MM.1S (cell line): ENCODE results near the gene ART1.

Experiments
- DNase-seq: peaks from one replicate; pipeline ENCODE4 v3.0.0-alpha.2; 2015
- H2AFZ ChIP-seq: fragments of 300-600 bp; sonication (generic); 2 replicates; pipeline ENCODE4 v1.6.0; 2016; ENCODE audit warnings: antibody characterized with exemption, low read length
- H3F3A ChIP-seq: fragments of 300-600 bp; sonication (generic); 2 replicates; pipeline ENCODE4 v1.6.1; 2016; ENCODE audit warnings: mild to moderate bottlenecking, antibody characterized with exemption, low read length, moderate library complexity, mixed read lengths; ENCODE audit not compliant: insufficient read depth
- H3K27ac ChIP-seq: fragments of 300-600 bp; sonication (generic); 2 replicates; pipeline ENCODE4 v1.5.1; 2016; ENCODE audit warnings: mild to moderate bottlenecking, low read length
- H3K27me3 ChIP-seq: fragments of 300-600 bp; sonication (generic); replicated peaks from 2 replicates; pipeline ENCODE4 v1.6.0; 2016; ENCODE audit warnings: low read length; ENCODE audit not compliant: insufficient read depth
- H3K36me3 ChIP-seq: fragments of 300-600 bp; sonication (generic); replicated peaks from 2 replicates; pipeline ENCODE4 v1.6.1; 2016; ENCODE audit warnings: mild to moderate bottlenecking, low read length, mixed read lengths; ENCODE audit not compliant: insufficient read depth
- H3K4me1 ChIP-seq: fragments of 300-600 bp; sonication (generic); 2 replicates; pipeline ENCODE4 v1.6.1; 2016; ENCODE audit warnings: low read length, mixed read lengths
- H3K4me2 ChIP-seq: fragments of 300-600 bp; sonication (generic); 2 replicates; pipeline ENCODE4 v1.6.0; 2016; ENCODE audit warnings: low read depth, low read length
- H3K4me3 ChIP-seq: fragments of 300-600 bp; sonication (generic); 2 replicates; pipeline ENCODE4 v1.5.1; 2016; ENCODE audit warnings: low read length, mixed read lengths
- H3K79me2 ChIP-seq: fragments of 300-600 bp; sonication (generic); 2 replicates; pipeline ENCODE4 v1.6.1; 2016; ENCODE audit warnings: mixed run types, low read length, mixed read lengths
- H3K9ac ChIP-seq: fragments of 300-600 bp; sonication (generic); 2 replicates; pipeline ENCODE4 v1.6.1; 2016; ENCODE audit warnings: low read length, mixed read lengths
- H3K9me2 ChIP-seq: fragments of 300-600 bp; sonication (generic); replicated peaks from 2 replicates; pipeline ENCODE4 v1.6.1; 2016; ENCODE audit warnings: mild to moderate bottlenecking, low read length, mixed read lengths; ENCODE audit not compliant: insufficient read depth
- H3K9me3 ChIP-seq: fragments of 300-600 bp; sonication (generic); replicated peaks from 2 replicates; pipeline ENCODE4 v1.6.1; 2016; ENCODE audit warnings: mild to moderate bottlenecking, low read length, mixed read lengths; ENCODE audit not compliant: insufficient read depth
- H4K20me1 ChIP-seq: fragments of 300-600 bp; sonication (generic); 2 replicates; pipeline ENCODE4 v1.6.1; 2016; ENCODE audit warnings: mild to moderate bottlenecking, low read length, moderate library complexity, mixed read lengths; ENCODE audit not compliant: insufficient read depth
- EZH2 ChIP-seq: fragments of 300-600 bp; sonication (generic); optimal IDR thresholded peaks from 2 replicates; pipeline ENCODE3; 2017; ENCODE audit warnings: low read depth, mild to moderate bottlenecking, antibody characterized with exemption, low read length, mixed read lengths
- EZH2phosphoT487 ChIP-seq: fragments of 300-600 bp; sonication (generic); IDR thresholded peaks from 2 replicates; pipeline ENCODE4 v1.6.1; 2018; ENCODE audit warnings: antibody characterized with exemption, low read length
- TF ChIP-seq, protein P1 (sequence below): fragments of 300-600 bp; sonication (generic); IDR thresholded peaks from 2 replicates; pipeline ENCODE4 v1.5.1; 2016; ENCODE audit warnings: antibody characterized with exemption, low read length, mixed read lengths

The ART1 gene

DNA sequence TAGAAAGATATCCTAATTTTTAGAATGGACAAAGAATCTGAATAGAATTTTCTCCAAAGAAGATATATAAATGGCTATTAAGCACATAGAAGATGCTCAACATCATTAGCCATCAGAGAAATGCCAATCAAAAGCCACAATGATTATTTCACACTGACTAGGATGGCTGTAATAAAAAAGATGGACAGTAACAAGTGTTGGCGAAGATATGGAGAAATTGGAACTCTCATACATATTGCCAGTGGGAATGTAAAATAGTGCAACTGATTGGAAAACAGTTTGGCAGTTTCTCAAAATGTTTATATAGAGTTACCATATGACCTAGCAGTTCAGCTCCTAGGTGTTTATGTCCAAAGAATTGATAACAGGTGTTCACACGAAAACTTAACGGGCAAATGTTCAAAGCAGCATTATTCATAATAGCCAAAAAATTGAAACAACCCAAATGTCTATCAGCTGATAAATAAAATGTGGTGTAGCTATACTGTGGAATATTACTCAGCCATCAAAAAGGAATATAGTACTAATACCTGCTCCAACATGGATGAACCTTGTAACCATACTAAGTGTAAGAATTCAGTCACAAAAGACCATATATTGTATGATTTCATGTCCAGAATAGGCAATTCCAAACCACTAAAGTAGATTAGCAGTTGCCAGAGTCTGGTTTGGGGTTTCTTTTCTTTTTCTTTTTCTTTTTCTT lies 32.8 kb upstream of the ART1 start:
- H2AFZ ChIP-seq = no peak overlapping the region
- H3K4me2 ChIP-seq = no peak overlapping the region
- TF ChIP-seq, protein P1, sequence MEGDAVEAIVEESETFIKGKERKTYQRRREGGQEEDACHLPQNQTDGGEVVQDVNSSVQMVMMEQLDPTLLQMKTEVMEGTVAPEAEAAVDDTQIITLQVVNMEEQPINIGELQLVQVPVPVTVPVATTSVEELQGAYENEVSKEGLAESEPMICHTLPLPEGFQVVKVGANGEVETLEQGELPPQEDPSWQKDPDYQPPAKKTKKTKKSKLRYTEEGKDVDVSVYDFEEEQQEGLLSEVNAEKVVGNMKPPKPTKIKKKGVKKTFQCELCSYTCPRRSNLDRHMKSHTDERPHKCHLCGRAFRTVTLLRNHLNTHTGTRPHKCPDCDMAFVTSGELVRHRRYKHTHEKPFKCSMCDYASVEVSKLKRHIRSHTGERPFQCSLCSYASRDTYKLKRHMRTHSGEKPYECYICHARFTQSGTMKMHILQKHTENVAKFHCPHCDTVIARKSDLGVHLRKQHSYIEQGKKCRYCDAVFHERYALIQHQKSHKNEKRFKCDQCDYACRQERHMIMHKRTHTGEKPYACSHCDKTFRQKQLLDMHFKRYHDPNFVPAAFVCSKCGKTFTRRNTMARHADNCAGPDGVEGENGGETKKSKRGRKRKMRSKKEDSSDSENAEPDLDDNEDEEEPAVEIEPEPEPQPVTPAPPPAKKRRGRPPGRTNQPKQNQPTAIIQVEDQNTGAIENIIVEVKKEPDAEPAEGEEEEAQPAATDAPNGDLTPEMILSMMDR = no peak
- TF ChIP-seq EZH2phosphoT487 (no peak), EZH2 (no peak)
- H3K27me3 ChIP-seq = no peaks in the 10 kb centered on the region
- DNase-seq = no peak
- H3K9me2 ChIP-seq = no peaks in the 10 kb centered on the region
- peaks cover 4% of the 10 kb centered on the region; the same call in 1 of the 2 replicates for H3F3A ChIP-seq
- no peak overlapping the region for H3K9ac ChIP-seq
- H3K9me3 ChIP-seq = no peaks in the 10 kb centered on the region
- H3K27ac ChIP-seq = no peak overlapping the region
- no peaks in the 10 kb centered on the region for H3K36me3 ChIP-seq
- no peak overlapping the region for H3K4me3 ChIP-seq
- H3K79me2 ChIP-seq = no peaks in the 10 kb centered on the region
- no peaks in the 10 kb centered on the region for H4K20me1 ChIP-seq
- peaks cover 14% of the 10 kb centered on the region for H3K4me1 ChIP-seq

DNA sequence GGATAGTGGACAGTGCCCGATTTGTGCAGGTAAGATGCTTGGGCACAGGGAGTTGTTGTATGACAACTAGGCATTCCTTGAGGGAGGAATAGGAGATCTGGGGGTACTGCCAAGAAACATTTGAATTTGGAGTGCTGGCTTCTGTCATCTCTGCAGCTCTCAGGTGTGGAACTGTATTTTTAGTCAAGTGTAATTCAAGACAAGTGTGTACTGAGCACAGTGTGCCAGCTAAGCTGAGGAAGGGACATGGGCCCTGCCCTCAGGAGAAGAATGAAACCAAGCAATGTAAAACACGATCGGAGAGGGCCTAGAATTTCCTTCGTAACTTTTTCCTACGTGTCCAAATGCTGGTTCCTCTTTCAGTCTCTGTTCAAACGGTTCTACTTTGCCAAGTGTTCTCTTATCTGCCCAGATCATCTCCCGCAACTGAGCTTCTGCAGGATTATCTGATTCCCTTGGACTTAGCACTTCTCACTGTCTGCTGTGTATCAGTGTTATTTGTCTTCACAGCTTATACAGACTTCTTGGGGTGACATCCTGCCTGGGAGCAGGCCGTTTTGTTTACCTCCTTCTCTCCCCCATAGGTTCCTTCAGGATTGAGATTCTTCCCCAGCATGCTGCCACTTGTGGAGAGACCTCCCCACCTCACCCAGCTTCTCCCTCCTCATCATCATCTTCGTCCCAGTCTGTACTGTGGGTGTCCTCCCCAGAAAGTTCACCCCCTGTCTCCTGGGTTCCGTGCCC lies 30.8 kb upstream of the ART1 start:
- H3K9me2 ChIP-seq = no peaks in the 10 kb centered on the region
- TF ChIP-seq, protein P1 = no peak
- TF ChIP-seq EZH2 = no peak
- no peak for TF ChIP-seq EZH2phosphoT487
- peaks cover 14% of the 10 kb centered on the region for H3K4me1 ChIP-seq
- DNase-seq = no peak
- H3K4me3 ChIP-seq = peak overlapping the region; percentile 16
- peak overlapping the region; percentile 71 for H2AFZ ChIP-seq
- H3F3A ChIP-seq = peaks cover 4% of the 10 kb centered on the region; the same call in 1 of the 2 replicates
- 0 out of 2 replicates have a peak overlapping the region, but pooled peaks have one; percentile 5 for H3K27ac ChIP-seq
- no peaks in the 10 kb centered on the region for H3K27me3 ChIP-seq
- H3K36me3 ChIP-seq = no peaks in the 10 kb centered on the region
- no peak overlapping the region for H3K9ac ChIP-seq
- H3K4me2 ChIP-seq = peak overlapping the region; percentile 75
- H3K79me2 ChIP-seq = no peaks in the 10 kb centered on the region
- H4K20me1 ChIP-seq = no peaks in the 10 kb centered on the region
- no peaks in the 10 kb centered on the region for H3K9me3 ChIP-seq

- peak overlapping the region; percentile 71 for H2AFZ ChIP-seq
- H3K4me2 ChIP-seq = peak overlapping the region; percentile 75
- H3K4me3 ChIP-seq = peak overlapping the region; percentile 16
- H3K9ac ChIP-seq = no peak overlapping the region
- peak; percentile 91 for DNase-seq
- H3K27me3 ChIP-seq = no peaks in the 10 kb centered on the region
- peaks cover 4% of the 10 kb centered on the region; the same call in 1 of the 2 replicates for H3F3A ChIP-seq
- no peaks in the 10 kb centered on the region for H4K20me1 ChIP-seq
- TF ChIP-seq, protein P1 = no peak
- no peak for TF ChIP-seq EZH2
- TF ChIP-seq EZH2phosphoT487 = no peak
- no peaks in the 10 kb centered on the region for H3K9me3 ChIP-seq
- H3K27ac ChIP-seq = 0 out of 2 replicates have a peak overlapping the region, but pooled peaks have one; percentile 5
- peaks cover 14% of the 10 kb centered on the region for H3K4me1 ChIP-seq
- H3K79me2 ChIP-seq = no peaks in the 10 kb centered on the region
- no peaks in the 10 kb centered on the region for H3K9me2 ChIP-seq
- no peaks in the 10 kb centered on the region for H3K36me3 ChIP-seq
These were observed 30.2 kb upstream of the ART1 start for GRCh38 chr11:3614742-3615171.
